Esophagus muscularis mucosa (tissue), 4 donors: ENCODE measurements around the gene DR1. TPM values are rescaled to one million over a fixed set of nuclear protein-coding genes. Genes with fewer than 3 reads are reported as not detected.
A peak's percentile ranks its signal among the peaks of the same experiment; 100 is the strongest.

ENCODE experiments used
- DNase-seq: peaks from one replicate; pipeline ENCODE4 v3.0.0-alpha.2; 2017; ENCODE audit errors: extremely low spot score
- H3K27ac ChIP-seq, 4 donors: fragments of 200-600 bp; sonication (generic); replicated peaks in 1 of 4; 1 replicate in 3 of 4; 2 replicates in 1 of 4; pipeline ENCODE4 v1.5.1; 2016 to 2019; ENCODE audit warnings: mild to moderate bottlenecking in 1 of 4
- H3K27me3 ChIP-seq, 4 donors: fragments of 200-600 bp; sonication (generic); one replicate each; pipeline versions ENCODE4 v1.5.1 to v1.6.0; 2016 to 2019
- H3K36me3 ChIP-seq, 4 donors: fragments of 200-600 bp; sonication (generic); one replicate each; pipeline ENCODE4 v1.5.1; 2016 to 2019
- H3K4me1 ChIP-seq, 4 donors: fragments of 200-600 bp; sonication (generic); one replicate each; pipeline ENCODE4 v1.5.1; 2016 to 2019
- H3K4me3 ChIP-seq, 4 donors: fragments of 200-600 bp; sonication (generic); 1 replicate in 2 of 4; 2 replicates in 2 of 4; pipeline ENCODE4 v1.5.1; 2016 to 2019; ENCODE audit warnings: mild to moderate bottlenecking in 4 of 4, moderate library complexity in 1 of 4
- H3K9me3 ChIP-seq, 4 donors: fragments of 200-600 bp; sonication (generic); 1 replicate in 3 of 4; 2 replicates in 1 of 4; pipeline ENCODE4 v1.5.1; 2016 to 2019
- EP300 ChIP-seq: sonication (generic); formaldehyde crosslinking; IDR thresholded peaks from one replicate; pipeline ENCODE4 v1.6.1; 2017; ENCODE audit warnings: antibody characterized with exemption
- POLR2A ChIP-seq: fragments of 450-650 bp; IDR thresholded peaks from one replicate; pipeline ENCODE4 v1.6.1; 2017; ENCODE audit warnings: antibody characterized with exemption, moderate library complexity, mild to moderate bottlenecking, low read depth
- POLR2AphosphoS5 ChIP-seq, 2 donors: sonication (generic); formaldehyde crosslinking; IDR thresholded peaks; one replicate each; pipeline ENCODE4 v1.6.1; 2017; ENCODE audit warnings: antibody characterized with exemption in 2 of 2
- WGBS: methylation state at CpG from one replicate; pipeline ENCODE4 v1.1.5; 2018; 5-methylcytosine and 5-hydroxymethylcytosine counted together
- intact Hi-C: fragments of 100-400 bp; cut with DNase I; formaldehyde crosslinking; loops from one replicate; pipeline ENCODE4 v1.15.1; 2023
- total RNA-seq, 4 donors: library from RNA; depleted of rRNA; stranded (reverse); fragments of >200 nt; gene quantifications; one replicate each; pipeline versions ENCODE4 v1.1.0 to v1.2.1, GENCODE V29; 2016
- TF ChIP-seq, protein P1 (sequence below), 3 experiments: fragments of 200-600 bp in 2 of 3; fragments of 450-650 bp in 1 of 3; sonication (generic) in 2 of 3; IDR thresholded peaks; one replicate each; pipeline ENCODE4 v1.5.1; 2017 to 2019; ENCODE audit warnings: antibody characterized with exemption in 3 of 3, mild to moderate bottlenecking in 2 of 3, moderate library complexity in 1 of 3

DR1 gene
- total RNA-seq, 4 donors from 2014 or later = 20.3 to 32.5 (median 27.5) TPM

GRCh38 chr1:93344886-93345632, 648 bp upstream of the DR1 start:
- no peaks in the 10 kb centered on the region for H3K9me3 ChIP-seq
- TF ChIP-seq, protein P1, sequence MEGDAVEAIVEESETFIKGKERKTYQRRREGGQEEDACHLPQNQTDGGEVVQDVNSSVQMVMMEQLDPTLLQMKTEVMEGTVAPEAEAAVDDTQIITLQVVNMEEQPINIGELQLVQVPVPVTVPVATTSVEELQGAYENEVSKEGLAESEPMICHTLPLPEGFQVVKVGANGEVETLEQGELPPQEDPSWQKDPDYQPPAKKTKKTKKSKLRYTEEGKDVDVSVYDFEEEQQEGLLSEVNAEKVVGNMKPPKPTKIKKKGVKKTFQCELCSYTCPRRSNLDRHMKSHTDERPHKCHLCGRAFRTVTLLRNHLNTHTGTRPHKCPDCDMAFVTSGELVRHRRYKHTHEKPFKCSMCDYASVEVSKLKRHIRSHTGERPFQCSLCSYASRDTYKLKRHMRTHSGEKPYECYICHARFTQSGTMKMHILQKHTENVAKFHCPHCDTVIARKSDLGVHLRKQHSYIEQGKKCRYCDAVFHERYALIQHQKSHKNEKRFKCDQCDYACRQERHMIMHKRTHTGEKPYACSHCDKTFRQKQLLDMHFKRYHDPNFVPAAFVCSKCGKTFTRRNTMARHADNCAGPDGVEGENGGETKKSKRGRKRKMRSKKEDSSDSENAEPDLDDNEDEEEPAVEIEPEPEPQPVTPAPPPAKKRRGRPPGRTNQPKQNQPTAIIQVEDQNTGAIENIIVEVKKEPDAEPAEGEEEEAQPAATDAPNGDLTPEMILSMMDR (IDR thresholded peaks at IDR 0.05) = no peak
- TF ChIP-seq POLR2AphosphoS5 (IDR thresholded peaks at IDR 0.05) (no peak), EP300 (no peak), POLR2A (no peak)
- no peak for DNase-seq
- peak overlapping the region; percentile 84 to 97 (median 90) for H3K4me3 ChIP-seq
- H3K27ac ChIP-seq = peak overlapping the region; percentile 88 to 95 (median 93)
- peaks cover 18 to 37% (median 30%) of the 10 kb centered on the region in 4 donors for H3K4me1 ChIP-seq
- H3K27me3 ChIP-seq = no peaks in the 10 kb centered on the region
- 14% methylated on average over 11 of the region's 12 CpGs for WGBS
- intact Hi-C loops = loop anchor here (10.0 kb wide), 1 partner anchor 160 kb away; the partner anchor contains the start of genes CCDC18 and TMED5
- no peaks in the 10 kb centered on the region for H3K36me3 ChIP-seq

- no peak for DNase-seq
- peaks cover 31 to 51% (median 44%) of the 10 kb centered on the region in 4 donors for H3K4me1 ChIP-seq
- no peak for TF ChIP-seq EP300
- no peak for TF ChIP-seq POLR2AphosphoS5 (IDR thresholded peaks at IDR 0.05)
- TF ChIP-seq, protein P1 (IDR thresholded peaks at IDR 0.05) = no peak
- TF ChIP-seq POLR2A = no peak
- H3K9me3 ChIP-seq = no peaks in the 10 kb centered on the region
- H3K36me3 ChIP-seq = no peaks in the 10 kb centered on the region
- peak overlapping the region; percentile 88 to 95 (median 93) for H3K27ac ChIP-seq
- no peaks in the 10 kb centered on the region for H3K27me3 ChIP-seq
- peak overlapping the region; percentile 84 to 97 (median 90) for H3K4me3 ChIP-seq
- intact Hi-C loops = loop anchor here (10.0 kb wide), 1 partner anchor 162 kb away; the partner anchor contains the start of genes CCDC18 and TMED5
- WGBS = under 1% methylated on average over 19 of the region's 22 CpGs
These were observed 800 bp downstream of the DR1 start for GRCh38 chr1:93346421-93346993.

DNA sequence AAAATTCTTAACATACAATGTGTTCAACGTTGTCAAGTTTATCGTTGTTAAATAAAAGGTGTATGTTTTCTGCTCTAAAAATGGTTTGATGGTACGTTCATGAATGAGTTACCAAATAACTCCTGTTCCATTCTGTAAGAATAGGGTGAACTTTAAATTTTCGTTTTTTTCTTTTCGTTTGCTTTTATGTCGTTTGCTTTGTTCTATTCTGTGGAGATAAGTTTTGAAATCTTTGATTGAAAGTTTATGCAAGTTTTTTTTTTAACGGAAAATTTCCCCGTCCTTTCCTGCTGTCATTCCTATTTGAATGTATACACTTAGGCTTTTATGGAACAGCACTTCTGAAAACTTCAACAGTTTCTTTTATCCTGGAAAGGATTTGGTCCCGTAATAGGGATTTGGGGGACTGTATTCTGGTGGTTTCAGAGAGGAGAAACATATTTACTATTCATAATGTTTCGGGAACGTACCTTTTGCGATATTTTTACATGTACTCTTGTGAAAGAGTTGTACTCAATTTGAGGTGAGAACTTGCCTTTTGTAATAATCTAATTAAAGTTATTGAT, 1.7 kb downstream of the DR1 start:
- intact Hi-C loops = loop anchor here (10.0 kb wide), 1 partner anchor 163 kb away; the partner anchor contains the start of genes CCDC18 and TMED5
- Histone ChIP-seq H3K9me3 (no peaks in the 10 kb centered on the region), H3K27ac (peak overlapping the region in 2 of 4 donors; percentile 92 to 95), H3K27me3 (no peaks in the 10 kb centered on the region), H3K36me3 (no peaks in the 10 kb centered on the region), H3K4me3 (peak overlapping the region; percentile 84 to 97 (median 90)), H3K4me1 (peaks cover 31 to 60% (median 53%) of the 10 kb centered on the region in 4 donors)
- DNase-seq = no peak
- 3% methylated on average over 12 of the region's 12 CpGs for WGBS
- TF ChIP-seq POLR2A = no peak
- TF ChIP-seq, protein P1 (IDR thresholded peaks at IDR 0.05) = no peak
- no peak for TF ChIP-seq POLR2AphosphoS5 (IDR thresholded peaks at IDR 0.05)
- no peak for TF ChIP-seq EP300

- 2% methylated on average over 2 of the region's 2 CpGs for WGBS
- Histone ChIP-seq H3K4me3 (peak overlapping the region; percentile 84 to 97 (median 90)), H3K36me3 (no peaks in the 10 kb centered on the region), H3K4me1 (peaks cover 35 to 68% (median 61%) of the 10 kb centered on the region in 4 donors), H3K27ac (peak overlapping the region in 1 of 4 donors; percentile 10), H3K27me3 (no peaks in the 10 kb centered on the region), H3K9me3 (no peaks in the 10 kb centered on the region)
- no peak for DNase-seq
- TF ChIP-seq, protein P1 (IDR thresholded peaks at IDR 0.05) = no peak
- no peak for TF ChIP-seq POLR2A
- TF ChIP-seq POLR2AphosphoS5 (IDR thresholded peaks at IDR 0.05) = no peak
- TF ChIP-seq EP300 = no peak
- intact Hi-C loops = loop anchor here (10.0 kb wide), 1 partner anchor 163 kb away; the partner anchor contains the start of genes CCDC18 and TMED5
These were observed 2.5 kb downstream of the DR1 start for GRCh38 chr1:93348104-93348728.
